WERI-Rb-1 (cell line): ENCODE results near the gene REC8.
A peak's percentile ranks its signal among the peaks of the same experiment; 100 is the strongest.

Experiments
- DNase-seq: peaks from one replicate; pipeline ENCODE4 v3.0.0-alpha.2; 2020
- H3K27ac ChIP-seq: fragments of 250-450 bp; sonication (Bioruptor Pico); 2 replicates; pipeline ENCODE4 v1.5.1; 2020; ENCODE audit warnings: mild to moderate bottlenecking, moderate library complexity
- H3K27me3 ChIP-seq: fragments of 250-450 bp; sonication (Bioruptor Pico); 2 replicates; pipeline ENCODE4 v1.5.1; 2021; ENCODE audit warnings: mild to moderate bottlenecking, low read depth, moderate library complexity; ENCODE audit not compliant: insufficient read depth, severe bottlenecking
- H3K36me3 ChIP-seq: fragments of 250-450 bp; sonication (Bioruptor Pico); 2 replicates; pipeline ENCODE4 v1.5.1; 2020; ENCODE audit warnings: mild to moderate bottlenecking, moderate library complexity
- H3K4me3 ChIP-seq: 2 replicates; pipeline ENCODE4 v1.5.1; 2011; ENCODE audit warnings: low read depth, mild to moderate bottlenecking, control low read depth, low read length
- H3K9me3 ChIP-seq: fragments of 250-450 bp; sonication (Bioruptor Pico); 2 replicates; pipeline ENCODE4 v1.5.1; 2021; ENCODE audit warnings: mild to moderate bottlenecking, moderate library complexity; ENCODE audit not compliant: severe bottlenecking
- CTCF ChIP-seq: IDR thresholded peaks from 2 replicates; pipeline ENCODE4 v1.5.1; 2011; ENCODE audit warnings: low read depth, mild to moderate bottlenecking, control low read depth, inconsistent platforms, low read length

Gene REC8

GRCh38 chr14:24171422-24172260 is at the start of gene REC8:
REC8 (plus strand) TSS chr14:24172080; CDS start chr14:24172553, 473 bp downstream.
- DNase-seq: peak; percentile 99
- no peak for TF ChIP-seq CTCF
- Histone ChIP-seq H3K36me3 (peaks cover 41% of the 10 kb centered on the region), H3K9me3 (no peaks in the 10 kb centered on the region), H3K27ac (peak within 1 kb of the TSS; percentile 90), H3K27me3 (no peaks in the 10 kb centered on the region), H3K4me3 (peak within 1 kb of the TSS; percentile 75)

- no peak overlapping the region for H3K4me3 ChIP-seq
- TF ChIP-seq CTCF: no peak
- H3K9me3 ChIP-seq: no peaks in the 10 kb centered on the region
- DNase-seq: no peak
- H3K27ac ChIP-seq: no peak overlapping the region
- H3K27me3 ChIP-seq: no peaks in the 10 kb centered on the region
- H3K36me3 ChIP-seq: peaks cover 45% of the 10 kb centered on the region
These were observed 49.5 kb upstream of the REC8 start for GRCh38 chr14:24122416-24122815.

DNA sequence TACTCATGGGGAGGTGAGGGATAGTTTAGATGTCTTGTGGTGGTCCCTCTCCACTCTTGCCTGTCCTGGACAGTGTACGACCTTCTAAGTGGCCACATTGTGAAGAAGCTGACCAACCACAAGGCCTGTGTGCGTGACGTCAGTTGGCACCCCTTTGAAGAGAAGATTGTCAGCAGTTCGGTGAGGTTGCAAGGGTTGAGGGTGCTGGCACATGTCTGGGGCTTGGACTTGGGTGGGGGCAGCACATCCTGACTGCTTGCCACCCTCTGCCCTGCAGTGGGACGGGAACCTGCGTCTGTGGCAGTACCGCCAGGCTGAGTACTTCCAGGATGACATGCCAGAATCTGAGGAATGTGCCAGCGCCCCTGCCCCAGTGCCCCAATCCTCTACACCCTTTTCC is 49.0 kb upstream of the REC8 start:
- DNase-seq: no peak
- Histone ChIP-seq H3K4me3 (no peak overlapping the region), H3K27ac (no peak overlapping the region), H3K27me3 (no peaks in the 10 kb centered on the region), H3K36me3 (peaks cover 40% of the 10 kb centered on the region), H3K9me3 (no peaks in the 10 kb centered on the region)
- no peak for TF ChIP-seq CTCF

GRCh38 chr14:24123424-24124417 is 48.2 kb upstream of the REC8 start:
- Histone ChIP-seq H3K9me3 (no peaks in the 10 kb centered on the region), H3K4me3 (no peak overlapping the region), H3K27ac (no peak overlapping the region), H3K27me3 (no peaks in the 10 kb centered on the region), H3K36me3 (peaks cover 32% of the 10 kb centered on the region)
- no peak for DNase-seq
- no peak for TF ChIP-seq CTCF

DNA sequence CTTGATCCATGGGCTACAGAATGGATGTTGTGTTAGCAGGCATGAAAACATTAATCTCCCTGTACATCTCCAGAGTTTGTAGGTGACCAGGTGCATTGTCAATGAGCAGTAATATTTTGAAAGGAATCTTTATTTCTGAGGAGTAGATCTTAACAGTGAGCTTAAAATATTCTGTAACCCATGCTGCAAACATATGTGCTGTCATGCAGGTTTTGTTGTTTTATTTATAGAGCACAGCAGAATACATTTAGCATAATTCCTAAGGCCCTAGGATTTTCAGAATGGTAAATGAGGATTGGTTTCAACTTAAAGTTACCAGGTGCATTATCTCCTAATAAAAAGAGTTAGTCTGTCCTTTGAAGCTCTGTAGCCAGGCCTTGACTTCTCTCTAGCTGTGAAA is 44.9 kb upstream of the REC8 start:
- no peaks in the 10 kb centered on the region for H3K27me3 ChIP-seq
- peaks cover 9% of the 10 kb centered on the region for H3K36me3 ChIP-seq
- no peak for TF ChIP-seq CTCF
- H3K27ac ChIP-seq: no peak overlapping the region
- no peak overlapping the region for H3K4me3 ChIP-seq
- DNase-seq: no peak
- H3K9me3 ChIP-seq: no peaks in the 10 kb centered on the region
